Transverse colon (tissue), 4 donors: Measurements from ENCODE around the gene GMDS. TPM values are rescaled to one million over a fixed set of nuclear protein-coding genes. Genes with fewer than 3 reads are reported as not detected.

Experiments
- DNase-seq: peaks from one replicate; pipeline ENCODE4 v3.0.0-alpha.2; 2019
- H3K27ac ChIP-seq, 4 donors: fragments of 200-600 bp; sonication (generic); 2 replicates each; pipeline ENCODE4 v1.5.1; 2016 to 2018; ENCODE audit warnings: inconsistent platforms in 4 of 4
- H3K27me3 ChIP-seq: fragments of 200-600 bp; sonication (generic); 2 replicates; pipeline ENCODE4 v1.5.1; 2017; ENCODE audit warnings: inconsistent platforms
- H3K36me3 ChIP-seq, 4 donors: fragments of 200-600 bp; sonication (generic); 2 replicates each; pipeline ENCODE4 v1.5.1; 2017 to 2019; ENCODE audit warnings: inconsistent platforms in 4 of 4
- H3K4me1 ChIP-seq, 4 donors: fragments of 200-600 bp; sonication (generic); 2 replicates each; pipeline ENCODE4 v1.5.1; 2017 to 2020; ENCODE audit warnings: inconsistent platforms in 4 of 4
- H3K4me3 ChIP-seq, 4 donors: fragments of 200-600 bp; sonication (generic); 1 replicate in 1 of 4; 2 replicates in 3 of 4; pipeline versions ENCODE4 v1.5.1 to v1.6.1; 2017 to 2019; ENCODE audit warnings: inconsistent platforms in 4 of 4
- H3K9me3 ChIP-seq, 2 donors: fragments of 200-600 bp; sonication (generic); 2 replicates each; pipeline ENCODE4 v1.5.1; 2017 to 2019; ENCODE audit warnings: inconsistent platforms in 2 of 2
- EP300 ChIP-seq: sonication (generic); formaldehyde crosslinking; IDR thresholded peaks from one replicate; pipeline ENCODE4 v1.6.1; 2017; ENCODE audit warnings: antibody characterized with exemption, low read depth
- POLR2A ChIP-seq: fragments of 450-650 bp; IDR thresholded peaks from one replicate; pipeline ENCODE4 v1.6.1; 2016; ENCODE audit warnings: antibody characterized with exemption, mild to moderate bottlenecking, moderate library complexity
- POLR2AphosphoS5 ChIP-seq, 3 donors: sonication (generic); formaldehyde crosslinking; IDR thresholded peaks; one replicate each; pipeline ENCODE4 v1.6.1; 2016; ENCODE audit warnings: antibody characterized with exemption in 3 of 3
- WGBS, 2 donors: methylation state at CpG; one replicate each; pipeline ENCODE4 v1.1.5; 2018; ENCODE audit warnings: low coverage in 1 of 2; 5-methylcytosine and 5-hydroxymethylcytosine counted together
- in situ Hi-C, 4 donors: fragments of 200-750 bp; cut with MboI; loops; one replicate each; pipeline versions ENCODE4 v1.15.0 to v1.15.1; 2017; ENCODE audit warnings: low sequenced_read_pairs in 3 of 4, low pct_ligation_motif_present in 1 of 4, low pct_unique_long_range_greater_than_20kb in 1 of 4
- intact Hi-C: fragments of 100-400 bp; cut with DNase I; formaldehyde crosslinking; loops from one replicate; pipeline ENCODE4 v1.15.1; 2023; ENCODE audit warnings: low total_unique reads
- total RNA-seq, 4 donors: library from RNA; depleted of rRNA; stranded (reverse); fragments of >200 nt; gene quantifications; one replicate each; pipeline ENCODE4 v1.1.0, GENCODE V29; 2016
- TF ChIP-seq, protein P1 (sequence below), 5 experiments: fragments of 200-600 bp in 3 of 5; fragments of 450-650 bp in 2 of 5; sonication (generic) in 3 of 5; IDR thresholded peaks; 1 replicate in 2 of 5; 2 replicates in 3 of 5; pipeline ENCODE4 v1.5.1; 2016 to 2017; ENCODE audit warnings: antibody characterized with exemption in 5 of 5, inconsistent platforms in 3 of 5, mild to moderate bottlenecking in 2 of 5, moderate library complexity in 1 of 5

Gene GMDS
- total RNA-seq, 4 donors from 2014 or later: 66.2 to 546 (median 102) TPM

GRCh38 chr6:1713016-1713600, 532.3 kb downstream of the GMDS start:
- H3K4me1 ChIP-seq: no peaks in the 10 kb centered on the region
- no peak for DNase-seq
- no peak overlapping the region for H3K27ac ChIP-seq
- no peak overlapping the region for H3K4me3 ChIP-seq
- WGBS, 2 donors: 90 to 100% methylated on average over 2 to 16 of the region's 16 CpGs
- in situ Hi-C loops (no loop called here), intact Hi-C loops (no loop called here)
- no peaks in the 10 kb centered on the region for H3K36me3 ChIP-seq
- no peaks in the 10 kb centered on the region for H3K9me3 ChIP-seq
- no peak for TF ChIP-seq POLR2A
- TF ChIP-seq, protein P1, sequence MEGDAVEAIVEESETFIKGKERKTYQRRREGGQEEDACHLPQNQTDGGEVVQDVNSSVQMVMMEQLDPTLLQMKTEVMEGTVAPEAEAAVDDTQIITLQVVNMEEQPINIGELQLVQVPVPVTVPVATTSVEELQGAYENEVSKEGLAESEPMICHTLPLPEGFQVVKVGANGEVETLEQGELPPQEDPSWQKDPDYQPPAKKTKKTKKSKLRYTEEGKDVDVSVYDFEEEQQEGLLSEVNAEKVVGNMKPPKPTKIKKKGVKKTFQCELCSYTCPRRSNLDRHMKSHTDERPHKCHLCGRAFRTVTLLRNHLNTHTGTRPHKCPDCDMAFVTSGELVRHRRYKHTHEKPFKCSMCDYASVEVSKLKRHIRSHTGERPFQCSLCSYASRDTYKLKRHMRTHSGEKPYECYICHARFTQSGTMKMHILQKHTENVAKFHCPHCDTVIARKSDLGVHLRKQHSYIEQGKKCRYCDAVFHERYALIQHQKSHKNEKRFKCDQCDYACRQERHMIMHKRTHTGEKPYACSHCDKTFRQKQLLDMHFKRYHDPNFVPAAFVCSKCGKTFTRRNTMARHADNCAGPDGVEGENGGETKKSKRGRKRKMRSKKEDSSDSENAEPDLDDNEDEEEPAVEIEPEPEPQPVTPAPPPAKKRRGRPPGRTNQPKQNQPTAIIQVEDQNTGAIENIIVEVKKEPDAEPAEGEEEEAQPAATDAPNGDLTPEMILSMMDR (IDR thresholded peaks at IDR 0.05): no peak
- no peak for TF ChIP-seq EP300
- no peak for TF ChIP-seq POLR2AphosphoS5 (IDR thresholded peaks at IDR 0.05)
- no peaks in the 10 kb centered on the region for H3K27me3 ChIP-seq

DNA sequence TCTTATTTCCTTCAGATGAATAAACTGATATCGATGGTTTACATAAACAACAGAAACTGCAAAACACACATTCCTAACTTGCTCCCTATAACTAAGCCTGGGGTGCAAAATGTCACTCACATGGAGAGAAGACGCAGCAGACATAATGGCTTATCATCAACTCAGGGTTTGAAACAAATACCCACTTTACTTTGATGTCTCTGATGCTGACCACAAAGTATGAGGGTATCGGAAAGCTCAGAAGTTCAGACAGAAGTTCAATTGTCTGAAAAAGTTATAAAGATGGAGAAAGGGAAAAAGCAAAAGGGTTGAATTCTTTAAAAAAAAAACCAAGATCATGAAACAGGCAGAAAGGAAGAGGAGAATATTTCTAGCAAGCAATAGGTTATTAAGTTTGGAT, 533.0 kb downstream of the GMDS start:
- intact Hi-C loops: no loop called here
- in situ Hi-C loops: no loop called here
- Histone ChIP-seq H3K27ac (no peak overlapping the region), H3K27me3 (no peaks in the 10 kb centered on the region), H3K9me3 (no peaks in the 10 kb centered on the region), H3K4me1 (no peaks in the 10 kb centered on the region), H3K36me3 (no peaks in the 10 kb centered on the region), H3K4me3 (no peak overlapping the region)
- no peak for DNase-seq
- WGBS, 2 donors: 79 to 89% methylated on average over 3 of the region's 3 CpGs
- no peak for TF ChIP-seq POLR2A
- TF ChIP-seq POLR2AphosphoS5 (IDR thresholded peaks at IDR 0.05): no peak
- TF ChIP-seq EP300: no peak
- TF ChIP-seq, protein P1 (IDR thresholded peaks at IDR 0.05): no peak

DNA sequence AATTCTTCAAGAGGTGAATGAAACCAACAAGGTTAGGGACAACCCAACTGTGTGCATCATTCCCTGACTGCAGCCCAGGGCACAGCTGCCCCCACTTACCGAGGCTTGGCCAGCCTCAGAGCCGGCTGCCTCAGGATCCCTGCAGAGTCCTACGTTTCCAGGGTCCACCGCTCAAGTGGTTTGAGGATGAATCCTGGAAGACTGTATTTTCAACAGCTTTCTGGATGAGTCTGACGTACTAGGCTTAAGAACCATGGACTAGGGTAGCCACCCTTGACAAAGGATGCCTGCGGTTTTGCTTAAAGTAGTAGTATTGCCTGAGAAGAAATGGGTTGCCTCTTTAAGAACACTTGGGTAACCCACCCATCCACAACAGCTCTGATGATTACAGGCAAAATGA, 534.3 kb downstream of the GMDS start:
- TF ChIP-seq, protein P1 (IDR thresholded peaks at IDR 0.05): no peak
- no peak for TF ChIP-seq EP300
- TF ChIP-seq POLR2A: no peak
- TF ChIP-seq POLR2AphosphoS5 (IDR thresholded peaks at IDR 0.05): no peak
- Histone ChIP-seq H3K27ac (no peak overlapping the region), H3K36me3 (no peaks in the 10 kb centered on the region), H3K4me3 (no peak overlapping the region), H3K4me1 (no peaks in the 10 kb centered on the region), H3K27me3 (no peaks in the 10 kb centered on the region), H3K9me3 (no peaks in the 10 kb centered on the region)
- in situ Hi-C loops (no loop called here), intact Hi-C loops (no loop called here)
- WGBS, 2 donors: 93% methylated on average over 6 of the region's 6 CpGs; no CpG with 5 or more reads in 1 of the 2 donors
- no peak for DNase-seq

GRCh38 chr6:1709234-1709641, 536.2 kb downstream of the GMDS start:
- intact Hi-C loops (no loop called here), in situ Hi-C loops (no loop called here)
- Histone ChIP-seq H3K27me3 (no peaks in the 10 kb centered on the region), H3K36me3 (no peaks in the 10 kb centered on the region), H3K4me3 (no peak overlapping the region), H3K4me1 (no peaks in the 10 kb centered on the region), H3K9me3 (no peaks in the 10 kb centered on the region), H3K27ac (no peak overlapping the region)
- no peak for TF ChIP-seq POLR2AphosphoS5 (IDR thresholded peaks at IDR 0.05)
- TF ChIP-seq, protein P1 (IDR thresholded peaks at IDR 0.05): no peak
- no peak for TF ChIP-seq EP300
- DNase-seq: no peak
- 76% methylated on average over 8 of the region's 8 CpGs; no CpG with 5 or more reads in 1 of the 2 donors for WGBS, 2 donors
